Suprapubic skin (tissue), 4 donors: Measurements from ENCODE around the gene SUFU. TPM values are rescaled to one million over a fixed set of nuclear protein-coding genes. Genes with fewer than 3 reads are reported as not detected.

Experiments used
- DNase-seq, 2 donors: peaks; one replicate each; pipeline ENCODE4 v3.0.0-alpha.2; 2019; ENCODE audit warnings: low spot score in 2 of 2
- H3K27ac ChIP-seq: fragments of 200-600 bp; sonication (generic); one replicate; pipeline ENCODE4 v1.5.1; 2019
- H3K27me3 ChIP-seq: fragments of 200-600 bp; sonication (generic); one replicate; pipeline ENCODE4 v1.5.1; 2019
- H3K36me3 ChIP-seq: fragments of 200-600 bp; sonication (generic); one replicate; pipeline ENCODE4 v1.5.1; 2019
- H3K4me1 ChIP-seq: fragments of 200-600 bp; sonication (generic); one replicate; pipeline ENCODE4 v1.5.1; 2019
- H3K4me3 ChIP-seq: fragments of 200-600 bp; sonication (generic); one replicate; pipeline ENCODE4 v1.5.1; 2019; ENCODE audit warnings: mild to moderate bottlenecking
- H3K9me3 ChIP-seq: fragments of 200-600 bp; sonication (generic); one replicate; pipeline ENCODE4 v1.5.1; 2019
- CTCF ChIP-seq, 2 donors: fragments of 200-600 bp in 1 of 2; fragments of 450-650 bp in 1 of 2; sonication (generic) in 1 of 2; IDR thresholded peaks; one replicate each; pipeline ENCODE4 v1.5.1; 2016 to 2019; ENCODE audit warnings: antibody characterized with exemption in 2 of 2, mild to moderate bottlenecking in 1 of 2, moderate library complexity in 1 of 2
- EP300 ChIP-seq: sonication (generic); formaldehyde crosslinking; IDR thresholded peaks from one replicate; pipeline ENCODE4 v1.6.1; 2017; ENCODE audit warnings: antibody characterized with exemption
- POLR2A ChIP-seq, 2 donors: fragments of 450-650 bp; IDR thresholded peaks; one replicate each; pipeline ENCODE4 v1.6.1; 2017; ENCODE audit warnings: antibody characterized with exemption in 2 of 2, mild to moderate bottlenecking in 2 of 2, moderate library complexity in 2 of 2
- POLR2AphosphoS5 ChIP-seq, 3 donors: sonication (generic); formaldehyde crosslinking; IDR thresholded peaks; one replicate each; pipeline ENCODE4 v1.6.1; 2017; ENCODE audit warnings: antibody characterized with exemption in 3 of 3
- WGBS: methylation state at CpG from one replicate; pipeline ENCODE4 v1.1.5; 2018; 5-methylcytosine and 5-hydroxymethylcytosine counted together
- total RNA-seq, 4 donors: library from RNA; depleted of rRNA; stranded (reverse); fragments of >200 nt; gene quantifications; one replicate each; pipeline ENCODE4 v1.1.0, GENCODE V29; 2016

The SUFU gene
- total RNA-seq, 4 donors from 2014 or later, result 15.3 to 22.7 (median 18.9) TPM

GRCh38 chr10:102678842-102679289, 175.1 kb downstream of the SUFU start:
- Histone ChIP-seq H3K9me3 (no peaks in the 10 kb centered on the region), H3K36me3 (no peaks in the 10 kb centered on the region), H3K27me3 (no peaks in the 10 kb centered on the region), H3K4me1 (peaks cover 41% of the 10 kb centered on the region), H3K4me3 (no peak overlapping the region), H3K27ac (no peak overlapping the region)
- WGBS, result 39% methylated on average over 9 of the region's 9 CpGs
- TF ChIP-seq CTCF (IDR thresholded peaks at IDR 0.05) (peak in 1 of 2 donors; percentile 27), POLR2A (IDR thresholded peaks at IDR 0.05) (no peak), EP300 (no peak), POLR2AphosphoS5 (IDR thresholded peaks at IDR 0.05) (no peak)
- peak in 1 of 2 donors; percentile 65 for DNase-seq

- TF ChIP-seq POLR2AphosphoS5 (IDR thresholded peaks at IDR 0.05), result no peak
- no peak for TF ChIP-seq POLR2A (IDR thresholded peaks at IDR 0.05)
- no peak for TF ChIP-seq EP300
- TF ChIP-seq CTCF (IDR thresholded peaks at IDR 0.05), result no peak
- Histone ChIP-seq H3K27ac (no peak overlapping the region), H3K27me3 (no peaks in the 10 kb centered on the region), H3K9me3 (no peaks in the 10 kb centered on the region), H3K36me3 (no peaks in the 10 kb centered on the region), H3K4me1 (peaks cover 34% of the 10 kb centered on the region), H3K4me3 (no peak overlapping the region)
- WGBS, result 98% methylated on average over 3 of the region's 4 CpGs
- DNase-seq, result no peak
These were observed 175.8 kb downstream of the SUFU start for GRCh38 chr10:102679596-102679995.

- TF ChIP-seq POLR2A (IDR thresholded peaks at IDR 0.05), result no peak
- no peak for TF ChIP-seq EP300
- no peak for TF ChIP-seq CTCF (IDR thresholded peaks at IDR 0.05)
- no peak for TF ChIP-seq POLR2AphosphoS5 (IDR thresholded peaks at IDR 0.05)
- Histone ChIP-seq H3K27ac (no peak overlapping the region), H3K4me3 (no peak overlapping the region), H3K36me3 (peaks cover 10% of the 10 kb centered on the region), H3K27me3 (no peaks in the 10 kb centered on the region), H3K4me1 (peaks cover 15% of the 10 kb centered on the region), H3K9me3 (no peaks in the 10 kb centered on the region)
- 83% methylated on average over 5 of the region's 5 CpGs for WGBS
- no peak for DNase-seq
These were observed 177.9 kb downstream of the SUFU start for GRCh38 chr10:102681696-102682095.

GRCh38 chr10:102682416-102682815, 178.6 kb downstream of the SUFU start:
- TF ChIP-seq CTCF (IDR thresholded peaks at IDR 0.05) (no peak), POLR2AphosphoS5 (IDR thresholded peaks at IDR 0.05) (no peak), EP300 (no peak), POLR2A (IDR thresholded peaks at IDR 0.05) (no peak)
- peaks cover 8% of the 10 kb centered on the region for H3K4me1 ChIP-seq
- H3K27ac ChIP-seq, result no peak overlapping the region
- WGBS, result 89% methylated on average over 7 of the region's 7 CpGs
- H3K9me3 ChIP-seq, result no peaks in the 10 kb centered on the region
- no peak overlapping the region for H3K4me3 ChIP-seq
- DNase-seq, result peak in 1 of 2 donors; percentile 44
- H3K36me3 ChIP-seq, result peaks cover 10% of the 10 kb centered on the region
- no peaks in the 10 kb centered on the region for H3K27me3 ChIP-seq

- WGBS, result 89% methylated on average over 4 of the region's 4 CpGs
- Histone ChIP-seq H3K9me3 (no peaks in the 10 kb centered on the region), H3K27me3 (no peaks in the 10 kb centered on the region), H3K36me3 (peaks cover 10% of the 10 kb centered on the region), H3K4me1 (peaks cover 7% of the 10 kb centered on the region), H3K4me3 (no peak overlapping the region), H3K27ac (no peak overlapping the region)
- TF ChIP-seq POLR2AphosphoS5 (IDR thresholded peaks at IDR 0.05) (no peak), CTCF (IDR thresholded peaks at IDR 0.05) (no peak), POLR2A (IDR thresholded peaks at IDR 0.05) (no peak), EP300 (no peak)
- peak in 1 of 2 donors; percentile 41 for DNase-seq
These were observed 179.2 kb downstream of the SUFU start for GRCh38 chr10:102682981-102683380.

Other genes with a start within 250 kb of the SUFU start
- gene NFKB2, start 108.3 kb upstream of the SUFU start, total RNA-seq, result 10 to 100 TPM; 14.4 to 18.5 (median 16.0) TPM
- gene PSD, start 85.2 kb upstream of the SUFU start, total RNA-seq, result 1 to 10 TPM; 1.7 to 4.8 (median 2.1) TPM
- gene FBXL15, start 83.1 kb upstream of the SUFU start, total RNA-seq, result 10 to 100 TPM; 12.5 to 17.9 (median 13.8) TPM
- 10 to 100 TPM; 25.0 to 61.2 (median 40.2) TPM for gene CUEDC2, start 71.4 kb upstream of the SUFU start, total RNA-seq
- gene C10orf95, start 52.4 kb upstream of the SUFU start, total RNA-seq, result 1 to 10 TPM; 1.4 to 7.1 (median 5.4) TPM
- gene ACTR1A, start 1.3 kb upstream of the SUFU start, total RNA-seq, result 100 to 1,000 TPM in 3 of 4 donors, 10 to 100 TPM in 1; 71.5 to 108 (median 105) TPM
- gene TRIM8, start 140.5 kb downstream of the SUFU start, total RNA-seq, result 100 to 1,000 TPM in 2 of 4 donors, 10 to 100 TPM in 2; 73.1 to 113 (median 96.1) TPM
- gene ARL3, start 210.4 kb downstream of the SUFU start, total RNA-seq, result 1 to 10 TPM; 3.4 to 6.0 (median 3.8) TPM
- gene SFXN2, start 210.7 kb downstream of the SUFU start, total RNA-seq, result 1 to 10 TPM; 1.9 to 5.6 (median 3.1) TPM
- 100 to 1,000 TPM; 103 to 166 (median 125) TPM for gene WBP1L, start 240.0 kb downstream of the SUFU start, total RNA-seq